ENCODE data around the gene DUT.
A peak's percentile ranks its signal among the peaks of the same experiment; 100 is the strongest.
"Not testable (repeated sequence)": the region's sequence is repeated elsewhere in the genome, so short reads cannot be mapped to it uniquely, and the experiment has no call there.

Gene DUT

DNA sequence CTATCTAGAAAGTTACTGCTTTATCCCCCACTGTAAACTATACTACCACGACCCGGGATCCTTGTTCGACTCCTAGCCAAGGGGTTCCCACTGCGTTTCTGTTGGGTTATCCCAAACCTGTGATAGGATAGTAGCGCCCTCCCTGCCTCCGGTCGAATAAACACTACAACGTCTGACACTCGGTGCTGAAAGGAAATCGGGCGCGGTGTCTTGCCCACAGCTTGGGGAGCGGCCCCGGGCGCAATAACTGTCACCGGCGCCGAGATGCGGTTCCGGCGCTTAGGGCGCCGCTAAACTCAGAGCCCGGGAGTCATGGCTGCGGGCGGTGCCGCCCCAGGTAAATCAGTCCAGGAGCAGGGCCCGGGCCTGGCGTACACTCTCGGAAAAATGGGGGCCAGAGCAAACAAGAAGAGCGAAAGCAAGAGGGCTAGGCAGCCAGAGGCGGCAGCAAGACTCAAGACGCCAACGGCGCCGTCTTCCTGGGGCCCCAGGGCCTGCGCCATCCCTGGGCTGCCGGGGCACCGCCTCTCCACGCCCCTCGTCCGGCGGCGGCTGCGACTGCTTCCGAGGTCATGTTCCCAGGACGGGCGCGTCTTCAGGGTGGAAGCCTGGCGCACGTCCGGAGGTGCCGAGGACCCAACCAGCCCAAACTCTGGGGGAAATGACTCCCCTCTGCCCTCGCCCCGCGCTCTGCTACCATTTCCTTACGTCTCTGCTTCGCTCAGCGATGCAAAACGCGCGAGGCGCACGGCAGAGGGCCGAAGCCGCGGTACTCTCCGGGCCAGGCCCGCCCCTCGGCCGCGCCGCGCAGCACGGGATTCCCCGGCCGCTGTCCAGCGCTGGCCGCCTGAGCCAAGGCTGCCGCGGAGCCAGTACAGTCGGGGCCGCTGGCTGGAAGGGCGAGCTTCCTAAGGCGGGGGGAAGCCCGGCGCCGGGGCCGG is at the start of gene DUT:
DUT (plus strand) TSS at position 575 of the 941 bp plus-strand sequence; CDS start at position 662, 87 bp downstream.
- peak; percentile 72 for DNase-seq (ENCODE audit: low read depth)

- no peak for DNase-seq (ENCODE audit: low read depth)
Measured at GRCh38 chr15:48281674-48282073, 49.6 kb upstream of the DUT start.

- no peak for DNase-seq (ENCODE audit: low read depth)
Measured at GRCh38 chr15:48282216-48282615, 49.0 kb upstream of the DUT start.

DNA sequence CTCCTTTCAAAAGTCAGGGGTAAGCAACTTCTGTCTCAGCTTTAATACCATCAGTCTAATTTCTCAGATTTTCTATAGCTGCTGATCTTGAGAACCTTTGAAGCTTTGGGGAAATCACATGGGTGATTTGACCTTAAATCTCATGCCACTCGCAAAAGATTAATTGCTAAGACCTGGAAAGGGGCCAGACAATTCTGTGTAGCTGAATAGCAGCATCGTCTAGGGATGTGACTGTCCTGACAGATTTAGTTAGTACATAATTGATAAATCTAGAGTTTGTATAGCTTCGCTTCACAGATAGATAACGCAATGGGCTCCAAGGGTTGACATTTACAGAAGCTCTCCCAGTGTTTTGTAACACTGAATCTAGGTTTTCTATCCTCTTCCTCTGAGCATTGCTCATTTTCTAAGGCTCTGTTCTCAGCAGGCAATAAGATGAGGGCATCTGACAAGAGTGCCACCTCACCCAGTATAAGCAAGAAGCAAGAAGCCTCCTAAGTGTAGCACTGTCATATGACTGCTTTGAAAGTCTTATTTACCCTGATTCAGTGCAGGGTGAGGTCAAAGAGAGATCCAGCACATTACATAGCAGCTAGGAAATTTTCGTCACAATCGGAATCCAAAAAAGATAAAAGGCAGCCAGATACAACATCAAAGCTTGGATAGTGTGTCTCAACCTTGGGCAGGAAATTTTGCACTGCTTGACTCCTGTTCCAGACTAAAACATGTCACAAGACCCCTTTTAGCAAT is 47.7 kb upstream of the DUT start:
- DNase-seq (ENCODE audit: low read depth), result no peak

GRCh38 chr15:48285329-48286214 is 45.7 kb upstream of the DUT start:
- no peak for DNase-seq (ENCODE audit: low read depth)

DNA sequence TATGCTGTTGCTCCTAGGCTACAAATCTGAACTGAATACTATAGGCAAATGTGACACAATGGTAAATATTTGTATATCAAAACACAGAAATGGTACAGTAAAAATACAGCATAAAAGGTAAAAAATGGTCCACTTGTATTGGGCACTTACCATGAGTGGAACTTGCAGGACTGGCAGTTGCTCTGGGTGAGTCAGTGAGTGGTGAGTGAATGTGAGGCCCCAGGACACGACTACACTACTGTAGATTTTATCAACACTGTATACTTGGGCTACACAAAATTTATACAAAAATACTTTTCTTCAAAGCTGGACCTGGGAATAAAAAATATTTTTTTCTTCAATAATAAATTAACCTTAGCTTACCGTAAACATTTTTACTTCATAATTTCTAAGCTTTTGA is 41.6 kb upstream of the DUT start:
- no peak for DNase-seq (ENCODE audit: low read depth)

- no peak for DNase-seq (ENCODE audit: low read depth)
Measured at GRCh38 chr15:48292458-48292857, 38.8 kb upstream of the DUT start.

- DNase-seq (ENCODE audit: low read depth), result no peak
Measured at GRCh38 chr15:48297668-48298067, 33.6 kb upstream of the DUT start.

DNA sequence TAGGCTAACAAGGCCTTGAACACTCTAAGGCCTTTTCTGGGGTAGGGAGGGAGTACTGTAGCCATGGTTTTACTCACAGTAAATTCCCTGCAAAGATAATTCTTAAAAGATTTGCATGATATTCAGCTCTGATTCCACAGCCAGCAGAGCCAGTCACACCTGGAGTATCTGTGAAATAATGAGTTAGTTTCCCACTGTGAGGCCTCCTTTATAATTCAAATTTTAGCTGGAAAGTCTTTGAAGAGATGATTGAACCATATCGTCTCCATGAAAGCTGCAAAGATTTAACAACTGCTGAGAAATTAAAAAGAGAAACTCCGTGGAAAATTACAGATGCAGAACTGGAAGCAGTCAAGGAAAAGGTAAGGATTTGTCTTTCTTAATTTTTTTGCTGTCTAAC is 32.3 kb upstream of the DUT start:
- DNase-seq (ENCODE audit: low read depth), result no peak

- no peak for DNase-seq (ENCODE audit: low read depth)
Measured at GRCh38 chr15:48300038-48300437, 31.2 kb upstream of the DUT start.

GRCh38 chr15:48304398-48304797 is 26.8 kb upstream of the DUT start:
- DNase-seq (ENCODE audit: low read depth), result no peak

GRCh38 chr15:48306639-48307038 is 24.6 kb upstream of the DUT start:
- no peak for DNase-seq (ENCODE audit: low read depth)

DNA sequence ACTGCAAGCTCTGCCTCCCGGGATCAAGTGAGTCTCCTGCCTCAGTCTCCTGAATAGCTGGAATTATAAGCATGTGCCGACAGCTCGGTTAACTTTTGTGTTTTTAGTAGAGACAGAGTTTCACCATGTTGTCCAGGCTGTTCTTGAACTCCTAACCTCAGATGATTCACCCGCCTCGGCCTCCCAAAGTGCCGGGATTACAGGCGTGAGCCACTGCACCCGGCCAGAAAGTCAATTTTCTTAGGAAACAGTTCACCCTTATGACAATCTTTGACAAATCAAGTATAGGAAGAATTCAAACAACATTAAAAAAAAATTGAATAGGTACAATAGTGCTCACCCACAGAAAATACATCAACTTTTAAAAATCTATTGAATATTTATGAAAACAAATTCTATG is 23.6 kb upstream of the DUT start:
- DNase-seq (ENCODE audit: low read depth), result no peak

DNA sequence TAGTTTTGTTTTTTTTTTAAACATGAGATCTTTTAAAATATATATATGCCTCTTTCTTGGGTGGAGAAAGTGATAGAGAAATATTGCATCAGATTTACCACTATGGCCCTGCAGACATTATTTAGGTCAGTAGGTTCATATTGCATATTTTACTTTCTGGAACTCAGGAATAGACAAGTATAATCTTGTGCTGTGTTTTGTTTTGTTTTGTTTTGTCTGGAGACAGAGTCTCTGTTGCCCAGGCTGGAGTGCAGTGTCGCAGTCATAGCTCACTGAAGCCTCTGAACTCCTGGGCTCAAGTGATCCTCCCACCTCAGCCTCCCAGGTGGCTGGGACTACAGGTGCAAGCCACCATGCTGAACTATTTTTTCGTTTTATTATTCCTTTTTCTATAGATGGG is 21.5 kb upstream of the DUT start:
- no peak for DNase-seq (ENCODE audit: low read depth)

GRCh38 chr15:48313216-48313615 is 18.0 kb upstream of the DUT start:
- DNase-seq (ENCODE audit: low read depth), result no peak

GRCh38 chr15:48315041-48315440 is 16.2 kb upstream of the DUT start:
- DNase-seq (ENCODE audit: low read depth), result no peak

GRCh38 chr15:48317221-48317620 is 14.0 kb upstream of the DUT start:
- DNase-seq (ENCODE audit: low read depth), result no peak

DNA sequence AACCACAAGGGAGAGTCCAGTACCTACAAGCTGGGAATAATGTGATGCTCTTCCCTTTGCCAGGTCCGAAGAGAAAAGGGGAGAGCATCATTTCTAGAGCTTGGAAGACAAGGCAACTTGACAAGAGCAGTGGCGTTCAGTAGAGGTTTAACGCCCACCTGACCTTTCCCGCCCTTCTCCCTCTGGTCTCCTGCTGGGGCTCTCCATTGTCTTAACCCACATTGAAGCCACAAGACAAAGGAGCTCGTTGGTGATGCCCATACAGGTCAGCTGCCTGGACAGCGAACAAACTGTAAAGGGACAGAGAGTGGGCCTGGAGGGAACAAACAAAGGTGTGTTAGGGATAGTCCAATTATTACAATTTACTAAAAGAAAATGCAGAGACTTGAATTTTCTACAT is 13.1 kb upstream of the DUT start:
- no peak for DNase-seq (ENCODE audit: low read depth)

DNA sequence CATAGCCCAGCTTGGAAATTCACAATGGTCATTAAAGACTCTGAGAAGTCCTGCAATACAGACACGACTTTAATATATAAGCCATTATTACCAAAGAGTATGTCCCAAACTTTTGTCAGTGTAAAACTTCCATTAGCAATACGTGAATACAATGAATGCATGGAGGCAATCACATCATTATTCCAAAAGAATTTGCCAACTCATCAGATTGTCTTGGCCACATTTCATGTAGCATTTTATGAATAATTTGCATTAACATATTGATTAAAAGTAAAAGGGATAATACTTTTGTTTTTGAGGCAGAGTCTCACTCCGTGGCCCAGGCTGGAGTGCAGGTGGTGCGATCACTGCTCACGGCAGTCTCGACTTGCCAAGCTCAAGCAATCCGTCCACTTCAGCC is 7.9 kb upstream of the DUT start:
- no peak for DNase-seq (ENCODE audit: low read depth)

DNA sequence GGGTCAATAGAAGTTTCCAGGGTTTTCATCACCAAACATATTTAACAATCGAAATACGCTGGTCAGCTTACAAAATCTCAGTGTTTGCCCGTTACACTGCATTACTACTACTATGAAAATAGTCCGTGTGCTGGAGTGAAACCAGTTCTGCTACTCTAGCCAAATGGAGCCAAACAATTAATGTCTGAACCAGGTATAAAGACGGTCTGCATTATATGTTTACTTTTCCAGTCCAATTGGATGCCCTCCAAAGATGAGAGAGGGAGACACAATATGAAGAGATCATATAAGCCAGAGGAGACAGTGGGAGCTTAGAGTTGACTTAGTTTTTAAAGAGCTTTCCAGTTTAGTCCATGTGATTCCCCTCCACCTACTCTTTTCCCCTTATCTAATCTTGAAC is 6.3 kb upstream of the DUT start:
- no peak for DNase-seq (ENCODE audit: low read depth)

DNA sequence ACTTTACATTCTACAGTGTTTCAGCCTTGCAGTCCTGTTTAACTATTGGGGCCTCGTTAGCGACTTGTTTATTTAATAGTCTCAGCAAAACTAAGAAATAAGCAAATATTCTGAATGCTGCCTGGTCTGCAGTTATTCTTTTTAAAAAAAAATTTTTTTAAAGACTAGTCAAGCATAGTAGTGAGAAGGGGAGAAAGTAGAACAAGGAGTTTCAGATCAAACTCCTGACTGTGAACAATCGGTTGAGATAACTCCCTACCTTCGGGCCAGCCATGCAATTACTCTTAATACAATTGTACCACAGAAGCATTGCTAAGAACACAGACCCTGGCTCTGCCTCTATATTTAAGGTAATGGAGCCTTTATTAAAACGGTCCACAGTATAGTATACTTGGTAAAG is 5.8 kb upstream of the DUT start:
- DNase-seq (ENCODE audit: low read depth), result no peak

- not testable (repeated sequence) for DNase-seq (ENCODE audit: low read depth)
Measured at GRCh38 chr15:48326180-48326579, 5.0 kb upstream of the DUT start.
